GM23338 (cell line): ENCODE results near the gene LCOR. TPM values are rescaled to one million over a fixed set of nuclear protein-coding genes. Genes with fewer than 3 reads are reported as not detected.

ENCODE experiments used
- ATAC-seq: fragments of 200-7000 bp; cut with Tn5 transposase; 3 replicates; pipeline ENCODE4 v1.9.1; 2020
- DNase-seq: peaks from one replicate; pipeline ENCODE4 v3.0.0-alpha.2; 2015; ENCODE audit warnings: low spot score
- H2AFZ ChIP-seq: fragments of 200-600 bp; sonication (generic); 2 replicates; pipeline ENCODE4 v1.8.0; 2016; ENCODE audit warnings: antibody characterized with exemption, mild to moderate bottlenecking, moderate library complexity
- H3F3A ChIP-seq: fragments of 200-600 bp; sonication (generic); replicated peaks from 2 replicates; pipeline ENCODE4 v1.8.0; 2017; ENCODE audit warnings: antibody characterized with exemption, mixed run types, low read depth
- H3K27ac ChIP-seq: fragments of 200-600 bp; sonication (generic); 2 replicates; pipeline ENCODE4 v1.6.1; 2016; ENCODE audit warnings: low read depth
- H3K27me3 ChIP-seq: fragments of 200-600 bp; sonication (generic); 2 replicates; pipeline ENCODE4 v1.8.0; 2016; ENCODE audit warnings: mild to moderate bottlenecking, mixed run types, moderate library complexity; ENCODE audit not compliant: insufficient read depth
- H3K36me3 ChIP-seq: fragments of 200-600 bp; sonication (generic); 2 replicates; pipeline ENCODE4 v1.8.0; 2016; ENCODE audit warnings: mild to moderate bottlenecking; ENCODE audit not compliant: insufficient read depth
- H3K4me1 ChIP-seq: fragments of 200-600 bp; sonication (generic); 2 replicates; pipeline ENCODE4 v1.8.0; 2016; ENCODE audit warnings: mild to moderate bottlenecking, moderate library complexity; ENCODE audit not compliant: insufficient read depth
- H3K4me2 ChIP-seq: fragments of 200-600 bp; sonication (generic); 2 replicates; pipeline ENCODE4 v1.7.1; 2017; ENCODE audit warnings: mixed run types
- H3K4me3 ChIP-seq: fragments of 200-600 bp; sonication (generic); 2 replicates; pipeline ENCODE4 v1.6.1; 2016; ENCODE audit warnings: mixed run types
- H3K79me2 ChIP-seq: fragments of 200-600 bp; sonication (generic); replicated peaks from 2 replicates; pipeline ENCODE4 v1.8.0; 2017; ENCODE audit warnings: mild to moderate bottlenecking; ENCODE audit not compliant: insufficient read depth
- H3K9me2 ChIP-seq: fragments of 200-600 bp; sonication (generic); 2 replicates; pipeline ENCODE4 v1.8.0; 2017; ENCODE audit not compliant: insufficient read depth
- H4K20me1 ChIP-seq: fragments of 200-600 bp; sonication (generic); replicated peaks from 2 replicates; pipeline ENCODE4 v1.8.0; 2017; ENCODE audit warnings: mild to moderate bottlenecking; ENCODE audit not compliant: insufficient read depth
- H3K27ac Mint-ChIP-seq: 2 replicates; pipeline ENCODE4 v1.8.0; 2020; ENCODE audit warnings: inconsistent platforms, mild to moderate bottlenecking, moderate library complexity, mixed read lengths
- H3K27me3 Mint-ChIP-seq: 3 replicates; pipeline ENCODE4 v1.8.0; 2022; ENCODE audit warnings: low read depth, mild to moderate bottlenecking, moderate library complexity, mixed read lengths, inconsistent platforms; ENCODE audit not compliant: insufficient read depth, poor library complexity
- H3K36me3 Mint-ChIP-seq: 3 replicates; pipeline ENCODE4 v1.8.0; 2021; ENCODE audit warnings: low read depth, mild to moderate bottlenecking, inconsistent platforms, moderate library complexity, mixed read lengths
- H3K4me1 Mint-ChIP-seq: 3 replicates; pipeline ENCODE4 v1.8.0; 2020; ENCODE audit warnings: mild to moderate bottlenecking, inconsistent platforms, mixed read lengths
- H3K4me3 Mint-ChIP-seq: 3 replicates; pipeline ENCODE4 v1.8.0; 2021; ENCODE audit warnings: moderate library complexity, mild to moderate bottlenecking, inconsistent platforms, mixed read lengths
- H3K9me3 Mint-ChIP-seq: 3 replicates; pipeline ENCODE4 v1.8.0; 2020; ENCODE audit warnings: moderate library complexity, mild to moderate bottlenecking, inconsistent platforms, mixed read lengths
- CREB1 ChIP-seq: fragments of 250-450 bp; sonication (Bioruptor Pico); IDR thresholded peaks from 2 replicates; pipeline ENCODE4 v1.5.0; 2020; ENCODE audit warnings: low read depth, mild to moderate bottlenecking, moderate library complexity
- EZH2 ChIP-seq: fragments of 200-600 bp; sonication (generic); IDR thresholded peaks from one replicate; pipeline ENCODE4 v1.8.0; 2017; ENCODE audit warnings: antibody characterized with exemption, mild to moderate bottlenecking, low read depth; ENCODE audit not compliant: unreplicated experiment
- EZH2phosphoT487 ChIP-seq: fragments of 200-600 bp; sonication (generic); IDR thresholded peaks from one replicate; pipeline ENCODE4 v1.8.1; 2018; ENCODE audit warnings: antibody characterized with exemption; ENCODE audit not compliant: unreplicated experiment
- JUNB ChIP-seq: IDR thresholded peaks from one replicate; pipeline ENCODE4 v1.6.1; 2016; ENCODE audit warnings: antibody characterized with exemption; ENCODE audit not compliant: unreplicated experiment
- NANOG ChIP-seq: IDR thresholded peaks from 2 replicates; pipeline ENCODE4 v1.6.1; 2016; ENCODE audit warnings: antibody characterized with exemption, borderline replicate concordance
- POLR2AphosphoS5 ChIP-seq: IDR thresholded peaks from 2 replicates; pipeline ENCODE4 v1.6.1; 2016; ENCODE audit warnings: antibody characterized with exemption, low read depth
- STAT1 ChIP-seq: IDR thresholded peaks from one replicate; pipeline ENCODE4 v1.6.1; 2016; ENCODE audit warnings: antibody characterized with exemption; ENCODE audit not compliant: unreplicated experiment
- ZNF114 ChIP-seq: fragments of 250-450 bp; sonication (Bioruptor Pico); IDR thresholded peaks from 2 replicates; pipeline ENCODE4 v1.5.0; 2020; ENCODE audit warnings: mild to moderate bottlenecking, moderate library complexity
- ZNF331 ChIP-seq: fragments of 250-450 bp; sonication (Bioruptor Pico); IDR thresholded peaks from 2 replicates; pipeline ENCODE4 v1.5.0; 2020; ENCODE audit warnings: low read depth, mild to moderate bottlenecking, moderate library complexity
- polyA plus RNA-seq: library from polyadenylated mRNA; unstranded; fragments of >200 nt; fragmentation: Nextera tagmentation; extraction: Ambion mirVana; gene quantifications from 2 replicates; pipeline ENCODE4 v1.2.1, GENCODE V29; 2016
- total RNA-seq: library from RNA; depleted of rRNA; stranded (reverse); fragments of >200 nt; shearing (Covaris generic); gene quantifications from 2 replicates; pipeline ENCODE4 v1.2.3, GENCODE V29; 2014
- TF ChIP-seq, protein P1 (sequence below): IDR thresholded peaks from 2 replicates; pipeline ENCODE4 v1.6.1; 2016; ENCODE audit warnings: antibody characterized with exemption
- TF ChIP-seq, protein P2 (sequence below), 2 experiments: fragments of 200-600 bp in 1 of 2; sonication (generic) in 1 of 2; conservative IDR thresholded peaks; 2 replicates each; pipeline versions ENCODE4 v1.5.1 to v1.6.1; 2016 to 2017; ENCODE audit warnings: antibody characterized with exemption in 2 of 2, low read depth in 2 of 2, mild to moderate bottlenecking in 2 of 2, moderate library complexity in 1 of 2
- TF ChIP-seq, protein P3 (sequence below): fragments of 250-450 bp; sonication (Bioruptor Pico); IDR thresholded peaks from 2 replicates; pipeline ENCODE4 v1.5.0; 2020; ENCODE audit warnings: mild to moderate bottlenecking, moderate library complexity
- TF ChIP-seq, protein P4 (sequence below): IDR thresholded peaks from one replicate; pipeline ENCODE4 v1.6.1; 2018; ENCODE audit warnings: antibody characterized with exemption; ENCODE audit not compliant: unreplicated experiment

LCOR gene
- total and polyA plus RNA-seq, 2 experiments from 2014 or later: 6.9 to 14.9 TPM

DNA sequence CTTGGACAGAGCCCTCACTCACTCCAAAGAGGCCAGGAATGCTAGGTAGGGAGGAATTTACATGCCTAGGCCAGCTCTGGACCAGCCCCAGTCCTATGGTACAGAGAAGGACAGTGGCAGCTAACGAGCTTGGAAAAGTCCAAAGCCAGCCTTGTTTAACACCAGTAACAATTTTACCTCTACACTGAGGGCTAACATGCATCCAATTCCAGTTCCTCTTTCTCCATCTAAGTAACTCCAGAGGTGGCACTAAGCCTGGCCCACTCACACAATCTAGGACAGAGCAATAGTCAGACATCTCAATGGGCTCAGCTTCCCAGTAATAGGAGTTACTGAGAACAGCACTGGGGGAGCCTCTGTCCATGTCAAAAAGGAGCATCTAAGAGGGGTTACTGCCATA, 5.7 kb upstream of the LCOR start:
- H3K27me3 Mint-ChIP-seq: peaks cover 3% of the 10 kb centered on the region
- no peaks in the 10 kb centered on the region for H3K36me3 ChIP-seq
- H2AFZ ChIP-seq: no peak overlapping the region
- H3K27me3 ChIP-seq: peaks cover 45% of the 10 kb centered on the region
- H3K9me2 ChIP-seq: no peaks in the 10 kb centered on the region
- H3K27ac ChIP-seq: no peak overlapping the region
- no peak overlapping the region for H3K4me3 Mint-ChIP-seq
- H3K9me3 Mint-ChIP-seq: no peaks in the 10 kb centered on the region; the same call in 2 of the 3 replicates
- H3K36me3 Mint-ChIP-seq: no peaks in the 10 kb centered on the region
- H3K4me3 ChIP-seq: no peak overlapping the region
- H3K4me2 ChIP-seq: no peak overlapping the region
- no peaks in the 10 kb centered on the region for H4K20me1 ChIP-seq
- no peak overlapping the region for H3K27ac Mint-ChIP-seq
- H3F3A ChIP-seq: no peaks in the 10 kb centered on the region
- no peak for ATAC-seq
- TF ChIP-seq, protein P1, sequence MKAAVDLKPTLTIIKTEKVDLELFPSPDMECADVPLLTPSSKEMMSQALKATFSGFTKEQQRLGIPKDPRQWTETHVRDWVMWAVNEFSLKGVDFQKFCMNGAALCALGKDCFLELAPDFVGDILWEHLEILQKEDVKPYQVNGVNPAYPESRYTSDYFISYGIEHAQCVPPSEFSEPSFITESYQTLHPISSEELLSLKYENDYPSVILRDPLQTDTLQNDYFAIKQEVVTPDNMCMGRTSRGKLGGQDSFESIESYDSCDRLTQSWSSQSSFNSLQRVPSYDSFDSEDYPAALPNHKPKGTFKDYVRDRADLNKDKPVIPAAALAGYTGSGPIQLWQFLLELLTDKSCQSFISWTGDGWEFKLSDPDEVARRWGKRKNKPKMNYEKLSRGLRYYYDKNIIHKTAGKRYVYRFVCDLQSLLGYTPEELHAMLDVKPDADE: no peak
- TF ChIP-seq STAT1 (no peak), ZNF114 (no peak), ZNF331 (no peak), CREB1 (CRISPR knock-in tag) (no peak), POLR2AphosphoS5 (no peak), JUNB (no peak), EZH2phosphoT487 (no peak), NANOG (no peak), EZH2 (no peak)
- TF ChIP-seq, protein P2, sequence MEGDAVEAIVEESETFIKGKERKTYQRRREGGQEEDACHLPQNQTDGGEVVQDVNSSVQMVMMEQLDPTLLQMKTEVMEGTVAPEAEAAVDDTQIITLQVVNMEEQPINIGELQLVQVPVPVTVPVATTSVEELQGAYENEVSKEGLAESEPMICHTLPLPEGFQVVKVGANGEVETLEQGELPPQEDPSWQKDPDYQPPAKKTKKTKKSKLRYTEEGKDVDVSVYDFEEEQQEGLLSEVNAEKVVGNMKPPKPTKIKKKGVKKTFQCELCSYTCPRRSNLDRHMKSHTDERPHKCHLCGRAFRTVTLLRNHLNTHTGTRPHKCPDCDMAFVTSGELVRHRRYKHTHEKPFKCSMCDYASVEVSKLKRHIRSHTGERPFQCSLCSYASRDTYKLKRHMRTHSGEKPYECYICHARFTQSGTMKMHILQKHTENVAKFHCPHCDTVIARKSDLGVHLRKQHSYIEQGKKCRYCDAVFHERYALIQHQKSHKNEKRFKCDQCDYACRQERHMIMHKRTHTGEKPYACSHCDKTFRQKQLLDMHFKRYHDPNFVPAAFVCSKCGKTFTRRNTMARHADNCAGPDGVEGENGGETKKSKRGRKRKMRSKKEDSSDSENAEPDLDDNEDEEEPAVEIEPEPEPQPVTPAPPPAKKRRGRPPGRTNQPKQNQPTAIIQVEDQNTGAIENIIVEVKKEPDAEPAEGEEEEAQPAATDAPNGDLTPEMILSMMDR (conservative IDR thresholded peaks at IDR 0.05; ENCODE audit: low read depth in 2 of 2): no peak
- TF ChIP-seq, protein P3, sequence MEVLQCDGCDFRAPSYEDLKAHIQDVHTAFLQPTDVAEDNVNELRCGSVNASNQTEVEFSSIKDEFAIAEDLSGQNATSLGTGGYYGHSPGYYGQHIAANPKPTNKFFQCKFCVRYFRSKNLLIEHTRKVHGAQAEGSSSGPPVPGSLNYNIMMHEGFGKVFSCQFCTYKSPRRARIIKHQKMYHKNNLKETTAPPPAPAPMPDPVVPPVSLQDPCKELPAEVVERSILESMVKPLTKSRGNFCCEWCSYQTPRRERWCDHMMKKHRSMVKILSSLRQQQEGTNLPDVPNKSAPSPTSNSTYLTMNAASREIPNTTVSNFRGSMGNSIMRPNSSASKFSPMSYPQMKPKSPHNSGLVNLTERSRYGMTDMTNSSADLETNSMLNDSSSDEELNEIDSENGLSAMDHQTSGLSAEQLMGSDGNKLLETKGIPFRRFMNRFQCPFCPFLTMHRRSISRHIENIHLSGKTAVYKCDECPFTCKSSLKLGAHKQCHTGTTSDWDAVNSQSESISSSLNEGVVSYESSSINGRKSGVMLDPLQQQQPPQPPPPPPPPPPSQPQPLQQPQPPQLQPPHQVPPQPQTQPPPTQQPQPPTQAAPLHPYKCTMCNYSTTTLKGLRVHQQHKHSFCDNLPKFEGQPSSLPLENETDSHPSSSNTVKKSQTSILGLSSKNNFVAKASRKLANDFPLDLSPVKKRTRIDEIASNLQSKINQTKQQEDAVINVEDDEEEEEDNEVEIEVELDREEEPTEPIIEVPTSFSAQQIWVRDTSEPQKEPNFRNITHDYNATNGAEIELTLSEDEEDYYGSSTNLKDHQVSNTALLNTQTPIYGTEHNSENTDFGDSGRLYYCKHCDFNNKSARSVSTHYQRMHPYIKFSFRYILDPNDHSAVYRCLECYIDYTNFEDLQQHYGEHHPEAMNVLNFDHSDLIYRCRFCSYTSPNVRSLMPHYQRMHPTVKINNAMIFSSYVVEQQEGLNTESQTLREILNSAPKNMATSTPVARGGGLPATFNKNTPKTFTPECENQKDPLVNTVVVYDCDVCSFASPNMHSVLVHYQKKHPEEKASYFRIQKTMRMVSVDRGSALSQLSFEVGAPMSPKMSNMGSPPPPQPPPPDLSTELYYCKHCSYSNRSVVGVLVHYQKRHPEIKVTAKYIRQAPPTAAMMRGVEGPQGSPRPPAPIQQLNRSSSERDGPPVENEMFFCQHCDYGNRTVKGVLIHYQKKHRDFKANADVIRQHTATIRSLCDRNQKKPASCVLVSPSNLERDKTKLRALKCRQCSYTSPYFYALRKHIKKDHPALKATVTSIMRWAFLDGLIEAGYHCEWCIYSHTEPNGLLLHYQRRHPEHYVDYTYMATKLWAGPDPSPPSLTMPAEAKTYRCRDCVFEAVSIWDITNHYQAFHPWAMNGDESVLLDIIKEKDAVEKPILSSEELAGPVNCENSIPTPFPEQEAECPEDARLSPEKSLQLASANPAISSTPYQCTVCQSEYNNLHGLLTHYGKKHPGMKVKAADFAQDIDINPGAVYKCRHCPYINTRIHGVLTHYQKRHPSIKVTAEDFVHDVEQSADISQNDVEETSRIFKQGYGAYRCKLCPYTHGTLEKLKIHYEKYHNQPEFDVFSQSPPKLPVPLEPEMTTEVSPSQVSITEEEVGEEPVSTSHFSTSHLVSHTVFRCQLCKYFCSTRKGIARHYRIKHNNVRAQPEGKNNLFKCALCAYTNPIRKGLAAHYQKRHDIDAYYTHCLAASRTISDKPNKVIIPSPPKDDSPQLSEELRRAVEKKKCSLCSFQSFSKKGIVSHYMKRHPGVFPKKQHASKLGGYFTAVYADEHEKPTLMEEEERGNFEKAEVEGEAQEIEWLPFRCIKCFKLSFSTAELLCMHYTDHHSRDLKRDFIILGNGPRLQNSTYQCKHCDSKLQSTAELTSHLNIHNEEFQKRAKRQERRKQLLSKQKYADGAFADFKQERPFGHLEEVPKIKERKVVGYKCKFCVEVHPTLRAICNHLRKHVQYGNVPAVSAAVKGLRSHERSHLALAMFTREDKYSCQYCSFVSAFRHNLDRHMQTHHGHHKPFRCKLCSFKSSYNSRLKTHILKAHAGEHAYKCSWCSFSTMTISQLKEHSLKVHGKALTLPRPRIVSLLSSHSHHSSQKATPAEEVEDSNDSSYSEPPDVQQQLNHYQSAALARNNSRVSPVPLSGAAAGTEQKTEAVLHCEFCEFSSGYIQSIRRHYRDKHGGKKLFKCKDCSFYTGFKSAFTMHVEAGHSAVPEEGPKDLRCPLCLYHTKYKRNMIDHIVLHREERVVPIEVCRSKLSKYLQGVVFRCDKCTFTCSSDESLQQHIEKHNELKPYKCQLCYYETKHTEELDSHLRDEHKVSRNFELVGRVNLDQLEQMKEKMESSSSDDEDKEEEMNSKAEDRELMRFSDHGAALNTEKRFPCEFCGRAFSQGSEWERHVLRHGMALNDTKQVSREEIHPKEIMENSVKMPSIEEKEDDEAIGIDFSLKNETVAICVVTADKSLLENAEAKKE: no peak
- TF ChIP-seq, protein P4, sequence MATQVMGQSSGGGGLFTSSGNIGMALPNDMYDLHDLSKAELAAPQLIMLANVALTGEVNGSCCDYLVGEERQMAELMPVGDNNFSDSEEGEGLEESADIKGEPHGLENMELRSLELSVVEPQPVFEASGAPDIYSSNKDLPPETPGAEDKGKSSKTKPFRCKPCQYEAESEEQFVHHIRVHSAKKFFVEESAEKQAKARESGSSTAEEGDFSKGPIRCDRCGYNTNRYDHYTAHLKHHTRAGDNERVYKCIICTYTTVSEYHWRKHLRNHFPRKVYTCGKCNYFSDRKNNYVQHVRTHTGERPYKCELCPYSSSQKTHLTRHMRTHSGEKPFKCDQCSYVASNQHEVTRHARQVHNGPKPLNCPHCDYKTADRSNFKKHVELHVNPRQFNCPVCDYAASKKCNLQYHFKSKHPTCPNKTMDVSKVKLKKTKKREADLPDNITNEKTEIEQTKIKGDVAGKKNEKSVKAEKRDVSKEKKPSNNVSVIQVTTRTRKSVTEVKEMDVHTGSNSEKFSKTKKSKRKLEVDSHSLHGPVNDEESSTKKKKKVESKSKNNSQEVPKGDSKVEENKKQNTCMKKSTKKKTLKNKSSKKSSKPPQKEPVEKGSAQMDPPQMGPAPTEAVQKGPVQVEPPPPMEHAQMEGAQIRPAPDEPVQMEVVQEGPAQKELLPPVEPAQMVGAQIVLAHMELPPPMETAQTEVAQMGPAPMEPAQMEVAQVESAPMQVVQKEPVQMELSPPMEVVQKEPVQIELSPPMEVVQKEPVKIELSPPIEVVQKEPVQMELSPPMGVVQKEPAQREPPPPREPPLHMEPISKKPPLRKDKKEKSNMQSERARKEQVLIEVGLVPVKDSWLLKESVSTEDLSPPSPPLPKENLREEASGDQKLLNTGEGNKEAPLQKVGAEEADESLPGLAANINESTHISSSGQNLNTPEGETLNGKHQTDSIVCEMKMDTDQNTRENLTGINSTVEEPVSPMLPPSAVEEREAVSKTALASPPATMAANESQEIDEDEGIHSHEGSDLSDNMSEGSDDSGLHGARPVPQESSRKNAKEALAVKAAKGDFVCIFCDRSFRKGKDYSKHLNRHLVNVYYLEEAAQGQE: no peak
- no peak for DNase-seq
- H3K4me1 Mint-ChIP-seq: peaks cover 4% of the 10 kb centered on the region
- H3K4me1 ChIP-seq: no peaks in the 10 kb centered on the region; the same call in 1 of the 2 replicates
- no peaks in the 10 kb centered on the region for H3K79me2 ChIP-seq
